ENCODE measurements around the gene HLA-DMB. TPM values are rescaled to one million over a fixed set of nuclear protein-coding genes. Genes with fewer than 3 reads are reported as not detected.
A peak's percentile ranks its signal among the peaks of the same experiment; 100 is the strongest.

HLA-DMB gene
- polyA plus RNA-seq, 1 of the 3 experiments (the other 2 are of a cell fraction) = not detected

GRCh38 chr6:32968093-32968866 is 27.5 kb upstream of the HLA-DMB start, which contains the start of gene BRD2 (continued):
- TF ChIP-seq CTCF (IDR thresholded peaks at IDR 0.05) (no peak), NFIC (IDR thresholded peaks at IDR 0.05; ENCODE audit: borderline replicate concordance) (peak; percentile 45; the same call in 1 of the 2 replicates), FOXJ3 (CRISPR knock-in tag; IDR thresholded peaks at IDR 0.05) (no peak), IRF3 (IDR thresholded peaks at IDR 0.05; ENCODE audit: low read depth, low read length) (no peak), GATA2 (CRISPR knock-in tag; IDR thresholded peaks at IDR 0.05) (peak; percentile 23; the same call in 1 of the 2 replicates), FOSL2 (IDR thresholded peaks at IDR 0.05; ENCODE audit: borderline replicate concordance, low read depth) (no peak), FOXM1 (IDR thresholded peaks at IDR 0.05; ENCODE audit: low read depth) (no peak), EZH2phosphoT487 (IDR thresholded peaks at IDR 0.05; ENCODE audit: borderline replicate concordance, low read depth) (no peak), MXI1 (IDR thresholded peaks at IDR 0.05; ENCODE audit: low read depth, low read length) (peak; percentile 67; the same call in 1 of the 2 replicates), ELF1 (IDR thresholded peaks at IDR 0.05) (no peak), EP300 (IDR thresholded peaks at IDR 0.05; ENCODE audit: borderline replicate concordance in 1 of 2, low read depth in 1 of 2, low read length in 1 of 2) (peak; percentile 17 to 26; a peak in 1 of 4 replicates), RCOR1 (IDR thresholded peaks at IDR 0.05; ENCODE audit: low read length) (no peak), RXRA (IDR thresholded peaks at IDR 0.05; ENCODE audit: borderline replicate concordance, low read depth) (peak; percentile 23; the same call in 1 of the 2 replicates), RFX5 (IDR thresholded peaks at IDR 0.05; ENCODE audit: low read length) (peak; percentile 53; the same call in 1 of the 2 replicates), YY1 (IDR thresholded peaks at IDR 0.05; ENCODE audit: low read depth) (peak; percentile 88)

GRCh38 chr6:32967151-32968091 is 26.6 kb upstream of the HLA-DMB start:
- H3K9me2 ChIP-seq = no peaks in the 10 kb centered on the region
- H3K4me3 ChIP-seq (ENCODE audit: low read depth in 2 of 2, low read length in 1 of 2) = peak overlapping the region; percentile 80 to 83
- H3F3A ChIP-seq (replicated peaks; ENCODE audit: insufficient read depth) = peaks cover 28% of the 10 kb centered on the region
- peak overlapping the region; percentile 94 for H3K9ac ChIP-seq
- CTCF ChIA-PET = interaction anchor here (0.7 to 12.0 kb wide), 27 partner anchors 8 to 890 kb away, joined by 3 to 203 read pairs (median 4); partner anchors contain the start of genes HLA-DMA, HLA-DMB and TAP2
- peak overlapping the region; percentile 97 for H3K4me2 ChIP-seq
- H3K27me3 ChIP-seq (ENCODE audit: insufficient read depth) = no peaks in the 10 kb centered on the region
- peaks cover 4% of the 10 kb centered on the region for H4K20me1 ChIP-seq (ENCODE audit: insufficient read depth)
- peaks cover 6% of the 10 kb centered on the region in 2 experiments; a peak in 3 of 4 replicates for H3K4me1 ChIP-seq (ENCODE audit: control insufficient read depth in 1 of 2, insufficient read depth in 2 of 2, low read depth in 1 of 2, low read length in 1 of 2)
- peaks cover 2 to 6% of the 10 kb centered on the region in 2 experiments for H3K36me3 ChIP-seq (replicated peaks in 1 of 2; ENCODE audit: control insufficient read depth in 1 of 2, insufficient read depth in 2 of 2, low read length in 1 of 2)
- POLR2A ChIA-PET = no interaction called here
- DNase-seq = peak; percentile 49
- 11% methylated on average over 16 of the region's 16 CpGs for WGBS (ENCODE audit: low lambda C conversion rate)
- peaks cover 46% of the 10 kb centered on the region for H3K79me2 ChIP-seq (ENCODE audit: insufficient read depth)
- H3K9me3 ChIP-seq = no peaks in the 10 kb centered on the region
- H2AFZ ChIP-seq (ENCODE audit: low read depth) = peak overlapping the region; percentile 65
- peak overlapping the region; percentile 97 to 99 for H3K27ac ChIP-seq (ENCODE audit: low read depth in 2 of 2, low read length in 1 of 2)
- no peak for TF ChIP-seq ZBTB33 (IDR thresholded peaks at IDR 0.05; ENCODE audit: borderline replicate concordance, low read depth)
- no peak for TF ChIP-seq FOSL2 (IDR thresholded peaks at IDR 0.05; ENCODE audit: borderline replicate concordance, low read depth)
- peak; percentile 44; the same call in 1 of the 2 replicates for TF ChIP-seq RCOR1 (IDR thresholded peaks at IDR 0.05; ENCODE audit: low read length)
- TF ChIP-seq MXI1 (IDR thresholded peaks at IDR 0.05; ENCODE audit: low read depth, low read length) = peak; percentile 52; the same call in 1 of the 2 replicates
- TF ChIP-seq MEF2A (IDR thresholded peaks at IDR 0.05; ENCODE audit: borderline replicate concordance, low read depth) = no peak
- no peak for TF ChIP-seq TAF1 (IDR thresholded peaks at IDR 0.05; ENCODE audit: borderline replicate concordance, low read depth, low read length)
- TF ChIP-seq CTCF (IDR thresholded peaks at IDR 0.05) = peak; percentile 68
- no peak for TF ChIP-seq POLR2AphosphoS5 (IDR thresholded peaks at IDR 0.05; ENCODE audit: low read depth, low read length)
- TF ChIP-seq FOXM1 (IDR thresholded peaks at IDR 0.05; ENCODE audit: low read depth) = no peak

Data from SK-N-SH (cell line).